HCT116 (cell line): Measurements from ENCODE around the gene CD58.

Experiments
- ATF3 ChIP-seq: IDR thresholded peaks from 2 replicates; pipeline ENCODE4 v1.6.1; 2012
- CTCF ChIP-seq, 3 experiments: fragments of 200-600 bp in 1 of 3; sonication (generic) in 1 of 3; IDR thresholded peaks in 2 of 3; conservative IDR thresholded peaks in 1 of 3; 2 replicates each; pipeline ENCODE4 v1.5.1; 2012 to 2017; ENCODE audit warnings: low read depth in 2 of 3, low read length in 2 of 3, antibody characterized with exemption in 1 of 3, borderline replicate concordance in 1 of 3, control low read depth in 1 of 3, mild to moderate bottlenecking in 1 of 3, mixed read lengths in 1 of 3, mixed run types in 1 of 3, moderate library complexity in 1 of 3; ENCODE audit not compliant: insufficient read depth in 1 of 3
- POLR2A ChIP-seq: IDR thresholded peaks from 2 replicates; pipeline ENCODE4 v1.7.0; 2011; ENCODE audit warnings: borderline replicate concordance; ENCODE audit not compliant: insufficient read depth, insufficient read length; ENCODE audit errors: extremely low read depth
- REST ChIP-seq: IDR thresholded peaks from 2 replicates; pipeline ENCODE4 v1.6.1; 2012; ENCODE audit warnings: low read depth

- no peak for TF ChIP-seq ATF3
- no peak for TF ChIP-seq POLR2A
- TF ChIP-seq CTCF (IDR thresholded peaks at IDR 0.05 in 2 of 3, conservative IDR thresholded peaks at IDR 0.05 in 1 of 3; ENCODE audit: borderline replicate concordance in 1 of 3, insufficient read depth in 1 of 3, low read depth in 2 of 3, low read length in 2 of 3): no peak
- no peak for TF ChIP-seq REST
Measured at GRCh38 chr1:116474921-116475849, 95.6 kb downstream of the CD58 start.
